ENCODE measurements around the gene BHLHA9. TPM values are rescaled to one million over a fixed set of nuclear protein-coding genes. Genes with fewer than 3 reads are reported as not detected.
A peak's percentile ranks its signal among the peaks of the same experiment; 100 is the strongest.

The BHLHA9 gene
- total RNA-seq, 1 donor = not detected

DNA sequence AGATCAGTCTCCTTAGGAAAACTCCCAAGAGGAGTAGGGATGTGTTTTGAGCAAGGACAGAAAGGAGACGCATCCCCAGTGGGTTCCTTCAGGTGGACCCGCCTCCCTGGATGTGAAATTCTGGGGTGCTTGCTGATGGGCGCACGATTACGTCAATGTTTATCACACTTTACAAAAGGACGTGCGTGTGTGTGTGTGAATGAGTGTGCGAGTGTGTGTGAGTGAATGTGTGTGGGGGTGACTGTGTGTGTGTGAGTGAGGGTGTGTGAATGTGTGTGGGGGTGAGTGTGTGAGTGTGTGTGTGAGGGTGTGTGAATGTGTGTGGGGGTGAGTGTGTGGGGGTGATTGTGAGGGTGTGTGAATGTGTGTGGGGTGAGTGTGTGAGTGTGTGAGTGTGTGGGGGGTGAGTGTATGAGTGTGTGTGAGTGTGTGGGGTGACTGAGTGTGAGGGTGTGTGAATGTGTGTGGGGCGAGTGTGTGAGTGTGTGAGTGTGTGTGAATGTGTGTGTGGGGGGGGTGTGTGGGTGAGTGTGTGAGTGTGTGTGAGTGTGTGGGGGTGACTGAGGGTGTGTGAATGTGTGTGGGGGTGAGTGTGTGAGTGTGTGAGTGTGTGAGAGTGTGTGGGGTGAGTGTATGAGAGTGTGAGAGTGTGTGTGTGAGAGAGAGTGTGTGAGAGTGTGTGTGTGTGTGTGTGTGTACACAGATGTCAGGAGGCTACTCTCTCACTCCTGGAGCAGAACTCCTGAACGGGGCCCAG lies 5.1 kb downstream of the BHLHA9 start:
- no peak overlapping the region for H3K4me2 ChIP-seq (ENCODE audit: insufficient read depth, low read length)
- no peaks in the 10 kb centered on the region for H4K20me1 ChIP-seq (ENCODE audit: insufficient read depth, low read length)
- H3K79me2 ChIP-seq (ENCODE audit: insufficient read depth, low read length) = no peaks in the 10 kb centered on the region
- TF ChIP-seq, protein P1, sequence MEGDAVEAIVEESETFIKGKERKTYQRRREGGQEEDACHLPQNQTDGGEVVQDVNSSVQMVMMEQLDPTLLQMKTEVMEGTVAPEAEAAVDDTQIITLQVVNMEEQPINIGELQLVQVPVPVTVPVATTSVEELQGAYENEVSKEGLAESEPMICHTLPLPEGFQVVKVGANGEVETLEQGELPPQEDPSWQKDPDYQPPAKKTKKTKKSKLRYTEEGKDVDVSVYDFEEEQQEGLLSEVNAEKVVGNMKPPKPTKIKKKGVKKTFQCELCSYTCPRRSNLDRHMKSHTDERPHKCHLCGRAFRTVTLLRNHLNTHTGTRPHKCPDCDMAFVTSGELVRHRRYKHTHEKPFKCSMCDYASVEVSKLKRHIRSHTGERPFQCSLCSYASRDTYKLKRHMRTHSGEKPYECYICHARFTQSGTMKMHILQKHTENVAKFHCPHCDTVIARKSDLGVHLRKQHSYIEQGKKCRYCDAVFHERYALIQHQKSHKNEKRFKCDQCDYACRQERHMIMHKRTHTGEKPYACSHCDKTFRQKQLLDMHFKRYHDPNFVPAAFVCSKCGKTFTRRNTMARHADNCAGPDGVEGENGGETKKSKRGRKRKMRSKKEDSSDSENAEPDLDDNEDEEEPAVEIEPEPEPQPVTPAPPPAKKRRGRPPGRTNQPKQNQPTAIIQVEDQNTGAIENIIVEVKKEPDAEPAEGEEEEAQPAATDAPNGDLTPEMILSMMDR (IDR thresholded peaks at IDR 0.05; ENCODE audit: extremely low read depth, low read depth, low read length) = no peak
- no peak for DNase-seq (ENCODE audit: insufficient read length, low spot score, missing footprints)
- peaks cover 29% of the 10 kb centered on the region for H3K27me3 ChIP-seq (ENCODE audit: insufficient read depth, low read length)
- H3K27ac ChIP-seq (ENCODE audit: low read depth, low read length) = no peak overlapping the region
- H2AFZ ChIP-seq (ENCODE audit: low read length) = peak overlapping the region; percentile 56
- no peak overlapping the region for H3K4me3 ChIP-seq (ENCODE audit: insufficient read depth, low read length)
- no peaks in the 10 kb centered on the region for H3K9me3 ChIP-seq (ENCODE audit: low read depth, low read length)
- no peaks in the 10 kb centered on the region for H3K4me1 ChIP-seq (ENCODE audit: insufficient read depth, low read length)
- no peaks in the 10 kb centered on the region for H3K36me3 ChIP-seq (ENCODE audit: insufficient read depth, low read length)

DNA sequence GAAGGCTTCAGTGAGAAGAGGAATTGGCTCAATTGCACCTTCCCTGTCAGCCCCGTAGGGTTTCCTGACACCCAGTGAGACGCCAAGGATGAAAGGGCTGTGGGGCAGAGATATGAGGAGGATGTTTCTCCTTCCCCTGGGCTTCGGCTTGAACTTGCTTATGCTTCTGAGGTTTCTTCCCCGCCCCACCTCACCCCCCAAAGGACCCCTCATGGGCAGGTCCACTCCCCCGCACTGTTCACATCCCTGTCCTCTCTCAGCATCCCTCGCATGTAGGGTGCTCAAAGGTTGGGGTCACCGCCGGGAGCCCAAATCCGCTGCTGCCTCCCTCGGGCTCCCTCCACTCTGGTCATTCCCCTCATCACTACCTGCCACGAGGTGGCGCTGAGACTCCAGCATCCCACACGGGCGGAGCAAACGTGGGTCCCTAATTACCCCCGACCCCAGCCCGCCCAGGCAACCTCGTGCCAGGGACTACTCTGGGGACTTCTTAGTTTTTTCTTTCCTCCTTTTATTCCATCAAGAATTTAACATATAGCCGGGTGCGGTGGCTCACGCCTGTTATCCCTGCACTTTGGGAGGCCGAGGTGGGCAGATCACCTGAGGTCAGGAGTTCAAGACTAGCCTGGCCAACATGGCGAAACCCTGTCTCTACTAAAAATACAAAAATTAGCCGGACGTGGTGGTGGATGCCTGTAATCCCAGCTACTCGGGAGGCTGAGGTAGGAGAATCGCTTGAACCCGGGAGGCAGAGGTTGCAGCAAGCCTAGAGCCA lies 5.9 kb downstream of the BHLHA9 start:
- Histone ChIP-seq H4K20me1 (ENCODE audit: insufficient read depth, low read length) (no peaks in the 10 kb centered on the region), H3K79me2 (ENCODE audit: insufficient read depth, low read length) (no peaks in the 10 kb centered on the region), H3K27ac (ENCODE audit: low read depth, low read length) (no peak overlapping the region), H3K9me3 (ENCODE audit: low read depth, low read length) (no peaks in the 10 kb centered on the region), H3K4me3 (ENCODE audit: insufficient read depth, low read length) (peak overlapping the region; percentile 30), H3K4me1 (ENCODE audit: insufficient read depth, low read length) (no peaks in the 10 kb centered on the region), H2AFZ (ENCODE audit: low read length) (peak overlapping the region; percentile 56), H3K36me3 (ENCODE audit: insufficient read depth, low read length) (no peaks in the 10 kb centered on the region), H3K27me3 (ENCODE audit: insufficient read depth, low read length) (peaks cover 29% of the 10 kb centered on the region), H3K4me2 (ENCODE audit: insufficient read depth, low read length) (peak overlapping the region; percentile 63)
- TF ChIP-seq, protein P1 (IDR thresholded peaks at IDR 0.05; ENCODE audit: extremely low read depth, low read depth, low read length) = peak; percentile 72
- peak; percentile 94 for DNase-seq (ENCODE audit: insufficient read length, low spot score, missing footprints)

DNA sequence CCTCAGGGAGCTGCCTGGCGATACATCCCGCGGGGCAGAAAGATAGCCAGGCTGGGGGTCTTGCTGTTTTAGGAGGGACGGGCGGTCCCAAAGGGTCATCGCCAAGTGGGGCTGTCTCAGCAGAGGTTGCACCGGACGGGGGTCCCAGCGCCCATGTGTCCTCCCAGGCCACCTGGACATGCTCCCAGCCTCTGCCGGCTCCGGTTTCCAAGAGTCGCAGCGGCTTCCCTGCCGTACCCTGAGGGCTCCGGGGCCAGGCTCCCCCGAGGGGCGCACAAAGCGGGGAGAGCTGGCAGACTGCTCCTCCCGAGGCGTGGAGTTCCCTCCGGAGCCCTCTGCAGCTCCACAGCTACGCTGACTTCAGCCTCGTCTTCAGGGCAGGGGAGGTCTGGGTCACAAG lies 10.4 kb downstream of the BHLHA9 start:
- peak; percentile 35 for DNase-seq (ENCODE audit: insufficient read length, low spot score, missing footprints)
- no peak overlapping the region for H3K27ac ChIP-seq (ENCODE audit: low read depth, low read length)
- H3K4me1 ChIP-seq (ENCODE audit: insufficient read depth, low read length) = no peaks in the 10 kb centered on the region
- no peak overlapping the region for H3K4me2 ChIP-seq (ENCODE audit: insufficient read depth, low read length)
- no peak overlapping the region for H3K4me3 ChIP-seq (ENCODE audit: insufficient read depth, low read length)
- no peaks in the 10 kb centered on the region for H3K9me3 ChIP-seq (ENCODE audit: low read depth, low read length)
- peaks cover 13% of the 10 kb centered on the region for H3K27me3 ChIP-seq (ENCODE audit: insufficient read depth, low read length)
- no peaks in the 10 kb centered on the region for H3K36me3 ChIP-seq (ENCODE audit: insufficient read depth, low read length)
- H3K79me2 ChIP-seq (ENCODE audit: insufficient read depth, low read length) = no peaks in the 10 kb centered on the region
- H2AFZ ChIP-seq (ENCODE audit: low read length) = no peak overlapping the region
- H4K20me1 ChIP-seq (ENCODE audit: insufficient read depth, low read length) = no peaks in the 10 kb centered on the region
- TF ChIP-seq, protein P1 (IDR thresholded peaks at IDR 0.05; ENCODE audit: extremely low read depth, low read depth, low read length) = no peak

Measured in osteoblast (primary cell).